ENCODE measurements around the gene ROR1.

ROR1 gene

DNA sequence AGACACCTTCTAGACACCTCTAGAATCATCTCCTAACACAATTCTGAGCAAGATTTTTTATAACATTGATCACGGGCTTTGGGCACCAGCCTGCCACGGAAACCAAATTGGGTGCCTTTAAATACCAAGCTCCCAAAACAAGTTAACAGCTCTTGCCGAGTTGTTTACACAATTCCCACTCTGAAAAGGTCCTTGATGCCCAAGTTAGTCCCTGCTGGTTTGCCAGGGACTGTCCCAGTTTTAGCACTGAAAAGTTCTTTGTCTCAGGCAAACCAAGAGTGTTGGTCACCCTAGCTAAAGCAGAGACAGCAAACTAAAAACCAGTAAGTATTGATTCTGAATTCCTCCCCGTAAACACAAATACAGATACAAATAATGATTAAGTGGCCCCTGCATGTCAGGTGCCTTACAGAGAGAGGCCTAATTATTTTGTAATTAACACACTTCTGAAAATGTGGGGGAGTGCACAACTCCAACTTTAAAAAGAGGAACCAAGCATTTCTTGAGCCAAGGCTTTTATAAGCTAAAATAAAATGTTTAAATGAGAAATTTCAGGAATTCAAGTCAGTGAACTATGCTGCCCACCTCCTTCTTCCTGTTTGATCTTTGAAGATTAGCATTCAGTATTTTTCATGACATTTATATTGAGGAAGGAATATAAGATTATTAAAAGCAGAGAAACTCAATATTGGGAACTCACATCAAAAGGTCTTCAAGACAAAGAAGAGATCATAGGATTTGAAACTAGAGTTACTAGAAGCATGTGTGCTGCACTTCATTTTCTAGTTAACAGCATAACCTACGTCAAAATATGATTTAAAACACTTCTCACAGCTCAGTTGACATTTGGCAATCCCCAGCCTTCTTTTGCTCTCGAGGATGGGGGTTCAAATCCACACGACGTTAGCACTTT is 420.6 kb downstream of the ROR1 start:
- no peak for DNase-seq (ENCODE audit: low read depth in 2 of 2)
- H3K4me3 ChIP-seq (replicated peaks in 1 of 2; ENCODE audit: low read depth in 2 of 2, low read length in 2 of 2), result no peak overlapping the region
- TF ChIP-seq, protein P1, sequence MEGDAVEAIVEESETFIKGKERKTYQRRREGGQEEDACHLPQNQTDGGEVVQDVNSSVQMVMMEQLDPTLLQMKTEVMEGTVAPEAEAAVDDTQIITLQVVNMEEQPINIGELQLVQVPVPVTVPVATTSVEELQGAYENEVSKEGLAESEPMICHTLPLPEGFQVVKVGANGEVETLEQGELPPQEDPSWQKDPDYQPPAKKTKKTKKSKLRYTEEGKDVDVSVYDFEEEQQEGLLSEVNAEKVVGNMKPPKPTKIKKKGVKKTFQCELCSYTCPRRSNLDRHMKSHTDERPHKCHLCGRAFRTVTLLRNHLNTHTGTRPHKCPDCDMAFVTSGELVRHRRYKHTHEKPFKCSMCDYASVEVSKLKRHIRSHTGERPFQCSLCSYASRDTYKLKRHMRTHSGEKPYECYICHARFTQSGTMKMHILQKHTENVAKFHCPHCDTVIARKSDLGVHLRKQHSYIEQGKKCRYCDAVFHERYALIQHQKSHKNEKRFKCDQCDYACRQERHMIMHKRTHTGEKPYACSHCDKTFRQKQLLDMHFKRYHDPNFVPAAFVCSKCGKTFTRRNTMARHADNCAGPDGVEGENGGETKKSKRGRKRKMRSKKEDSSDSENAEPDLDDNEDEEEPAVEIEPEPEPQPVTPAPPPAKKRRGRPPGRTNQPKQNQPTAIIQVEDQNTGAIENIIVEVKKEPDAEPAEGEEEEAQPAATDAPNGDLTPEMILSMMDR (IDR thresholded peaks at IDR 0.05; ENCODE audit: low read depth, low read length), result no peak

DNA sequence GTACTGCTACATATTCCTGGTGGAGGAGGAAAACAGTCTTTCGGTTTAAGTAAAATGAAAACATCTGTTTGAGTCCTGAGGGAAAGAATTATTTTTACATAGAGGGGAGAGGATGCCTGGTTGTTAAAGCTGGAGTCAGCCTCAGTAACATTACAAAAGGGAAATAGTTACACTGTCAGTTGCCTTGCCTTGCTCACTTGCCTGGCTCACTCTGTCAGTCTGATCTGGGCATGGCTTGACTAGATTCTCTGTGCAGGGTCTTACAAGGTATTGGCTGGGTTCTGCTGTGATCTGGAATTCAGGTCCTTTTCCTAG is 421.2 kb downstream of the ROR1 start:
- TF ChIP-seq, protein P1 (IDR thresholded peaks at IDR 0.05; ENCODE audit: low read depth, low read length), result no peak
- DNase-seq (ENCODE audit: low read depth in 2 of 2), result no peak
- H3K4me3 ChIP-seq (replicated peaks in 1 of 2; ENCODE audit: low read depth in 2 of 2, low read length in 2 of 2), result no peak overlapping the region

DNA sequence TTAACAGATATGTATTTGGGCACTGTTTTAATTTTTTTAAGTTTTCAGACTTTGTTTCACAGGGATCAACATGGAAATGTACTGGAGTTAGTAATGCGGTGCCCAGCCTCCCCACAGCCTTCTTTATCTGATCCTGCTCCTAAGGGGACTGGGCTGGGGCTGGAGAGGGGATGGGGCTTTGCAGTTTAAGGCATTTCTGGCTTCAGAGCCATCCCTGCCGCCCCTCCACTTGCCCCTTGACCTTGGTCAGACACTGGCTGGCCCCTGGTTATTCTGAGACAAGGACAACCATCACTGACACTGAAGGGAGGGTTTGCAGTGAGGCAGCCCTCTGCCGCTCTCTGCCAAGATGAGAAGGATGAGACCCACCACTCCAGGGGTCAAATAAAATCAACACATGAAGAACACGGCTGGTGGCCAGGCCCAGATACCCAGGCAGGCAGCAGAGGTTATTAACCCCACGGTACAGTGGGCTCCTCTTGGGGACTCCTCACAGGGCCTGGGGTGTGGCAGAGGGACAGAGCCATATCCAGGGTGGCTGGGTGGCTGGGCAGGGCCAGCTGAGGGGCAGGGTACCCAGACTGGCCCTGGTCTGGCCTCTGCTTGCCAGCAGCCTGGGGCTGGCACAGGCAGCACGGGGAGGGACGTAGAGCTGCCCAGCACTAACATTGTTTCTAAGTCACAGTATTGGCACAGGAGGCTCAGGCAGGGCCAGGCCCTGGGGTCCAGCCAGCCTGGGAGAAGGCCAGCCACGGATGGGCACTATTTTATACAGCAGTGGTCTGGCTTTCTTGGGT is 422.5 kb downstream of the ROR1 start:
- TF ChIP-seq, protein P1 (IDR thresholded peaks at IDR 0.05; ENCODE audit: low read depth, low read length), result no peak
- H3K4me3 ChIP-seq (replicated peaks in 1 of 2; ENCODE audit: low read depth in 2 of 2, low read length in 2 of 2), result no peak overlapping the region
- no peak for DNase-seq (ENCODE audit: low read depth in 2 of 2)

GRCh38 chr1:64197076-64197475 is 423.3 kb downstream of the ROR1 start:
- DNase-seq (ENCODE audit: low read depth in 2 of 2), result no peak
- TF ChIP-seq, protein P1 (IDR thresholded peaks at IDR 0.05; ENCODE audit: low read depth, low read length), result no peak
- no peak overlapping the region for H3K4me3 ChIP-seq (replicated peaks in 1 of 2; ENCODE audit: low read depth in 2 of 2, low read length in 2 of 2)

DNA sequence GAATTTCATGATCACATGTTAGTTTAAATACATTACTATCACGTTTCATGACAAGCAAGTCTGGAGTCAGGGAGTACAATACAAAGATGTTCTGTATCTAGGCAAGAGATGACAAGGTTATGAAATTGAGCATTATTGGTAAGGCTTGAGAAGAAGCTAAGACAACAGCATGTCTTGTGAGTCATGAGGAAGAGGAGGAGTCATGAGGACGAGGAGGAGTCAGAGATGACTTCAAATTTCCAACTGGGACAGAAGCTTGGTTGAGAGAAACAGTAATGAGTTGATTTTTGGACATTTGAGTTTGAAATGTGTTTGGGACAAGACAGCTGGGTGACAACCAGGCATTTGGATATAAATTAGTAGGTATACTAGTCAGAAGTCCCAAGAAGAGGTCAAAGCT is 425.3 kb downstream of the ROR1 start:
- TF ChIP-seq, protein P1 (IDR thresholded peaks at IDR 0.05; ENCODE audit: low read depth, low read length), result no peak
- H3K4me3 ChIP-seq (replicated peaks in 1 of 2; ENCODE audit: low read depth in 2 of 2, low read length in 2 of 2), result no peak overlapping the region
- DNase-seq (ENCODE audit: low read depth in 2 of 2), result peak; percentile 10 to 53

GRCh38 chr1:64200064-64200463 is 426.2 kb downstream of the ROR1 start:
- H3K4me3 ChIP-seq (replicated peaks in 1 of 2; ENCODE audit: low read depth in 2 of 2, low read length in 2 of 2), result no peak overlapping the region
- DNase-seq (ENCODE audit: low read depth in 2 of 2), result no peak
- TF ChIP-seq, protein P1 (IDR thresholded peaks at IDR 0.05; ENCODE audit: low read depth, low read length), result no peak
